ENCODE results near the gene AUTS2.

DNA sequence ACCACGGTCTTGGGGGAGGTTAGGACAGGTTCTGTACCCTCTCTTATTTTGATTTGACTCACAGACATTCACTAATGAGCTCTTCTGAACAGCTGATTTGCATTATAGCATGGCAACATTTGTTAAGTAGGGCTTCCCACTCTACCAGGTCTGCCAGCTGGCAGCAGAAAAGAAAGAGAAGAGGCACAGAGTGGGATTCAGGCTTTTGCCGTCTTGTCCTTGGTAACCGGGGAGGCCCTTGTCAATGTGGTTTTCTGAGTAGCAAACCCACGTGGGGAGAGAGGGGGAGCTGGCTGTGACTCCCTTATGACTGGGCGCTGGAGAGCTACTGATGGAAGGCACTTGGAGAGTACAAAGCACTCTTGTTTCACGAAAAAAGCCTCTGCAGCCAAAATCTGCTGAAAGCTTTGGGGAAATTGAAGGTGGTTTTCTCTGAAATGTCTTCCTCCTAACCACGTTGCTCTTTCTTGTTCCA is 1178.4 kb downstream of the AUTS2 start:
- TF ChIP-seq, protein P1, sequence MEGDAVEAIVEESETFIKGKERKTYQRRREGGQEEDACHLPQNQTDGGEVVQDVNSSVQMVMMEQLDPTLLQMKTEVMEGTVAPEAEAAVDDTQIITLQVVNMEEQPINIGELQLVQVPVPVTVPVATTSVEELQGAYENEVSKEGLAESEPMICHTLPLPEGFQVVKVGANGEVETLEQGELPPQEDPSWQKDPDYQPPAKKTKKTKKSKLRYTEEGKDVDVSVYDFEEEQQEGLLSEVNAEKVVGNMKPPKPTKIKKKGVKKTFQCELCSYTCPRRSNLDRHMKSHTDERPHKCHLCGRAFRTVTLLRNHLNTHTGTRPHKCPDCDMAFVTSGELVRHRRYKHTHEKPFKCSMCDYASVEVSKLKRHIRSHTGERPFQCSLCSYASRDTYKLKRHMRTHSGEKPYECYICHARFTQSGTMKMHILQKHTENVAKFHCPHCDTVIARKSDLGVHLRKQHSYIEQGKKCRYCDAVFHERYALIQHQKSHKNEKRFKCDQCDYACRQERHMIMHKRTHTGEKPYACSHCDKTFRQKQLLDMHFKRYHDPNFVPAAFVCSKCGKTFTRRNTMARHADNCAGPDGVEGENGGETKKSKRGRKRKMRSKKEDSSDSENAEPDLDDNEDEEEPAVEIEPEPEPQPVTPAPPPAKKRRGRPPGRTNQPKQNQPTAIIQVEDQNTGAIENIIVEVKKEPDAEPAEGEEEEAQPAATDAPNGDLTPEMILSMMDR (IDR thresholded peaks at IDR 0.05), result no peak
- TF ChIP-seq POLR2A (IDR thresholded peaks at IDR 0.05) (no peak), POLR2AphosphoS5 (IDR thresholded peaks at IDR 0.05) (no peak)
